PC-3 (cell line): ENCODE measurements around the gene SNAI3.

ENCODE experiments used
- CTCF ChIP-seq: fragments of 300-600 bp; sonication (generic); conservative IDR thresholded peaks from 2 replicates; pipeline ENCODE4 v1.5.1; 2017; ENCODE audit warnings: antibody characterized with exemption, low read depth, mild to moderate bottlenecking, low read length
- EZH2 ChIP-seq: fragments of 300-600 bp; sonication (generic); IDR thresholded peaks from one replicate; pipeline ENCODE4 v1.6.1; 2017; ENCODE audit warnings: antibody characterized with exemption, mild to moderate bottlenecking, low read length; ENCODE audit not compliant: unreplicated experiment
- EZH2phosphoT487 ChIP-seq: fragments of 300-600 bp; sonication (generic); IDR thresholded peaks from 2 replicates; pipeline ENCODE4 v1.6.1; 2018; ENCODE audit warnings: mild to moderate bottlenecking, antibody characterized with exemption, low read length, borderline replicate concordance

DNA sequence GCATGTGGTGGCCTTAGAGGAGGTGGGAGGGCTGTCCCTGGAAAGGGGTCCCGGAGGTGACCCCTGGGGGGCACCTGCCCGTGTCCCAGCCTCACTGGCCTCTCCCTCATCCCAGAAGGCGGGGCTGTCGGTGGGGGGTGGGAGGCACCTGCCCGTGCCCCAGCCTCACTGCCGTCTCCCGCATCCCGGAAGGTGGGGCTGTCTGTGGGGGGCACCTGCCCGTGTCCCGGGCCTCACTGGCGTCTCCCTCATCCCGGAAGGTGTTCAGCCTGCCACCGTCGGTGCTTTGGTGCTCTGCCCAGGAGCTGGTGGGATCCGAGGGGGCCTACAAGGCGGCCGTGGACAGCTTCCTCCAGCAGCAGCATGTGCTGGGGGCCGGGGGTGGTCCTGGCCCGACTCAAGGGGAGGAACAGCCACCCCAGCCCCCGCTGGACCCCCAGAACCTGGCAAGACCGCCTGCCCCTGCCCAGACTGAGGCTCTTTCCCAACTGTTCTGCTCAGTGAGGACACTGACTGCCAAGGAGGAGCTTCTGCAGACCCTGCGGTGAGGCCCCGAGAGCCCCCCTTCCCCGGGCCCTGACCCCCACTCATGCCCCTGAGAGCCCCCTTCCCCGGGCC is 26.2 kb upstream of the SNAI3 start:
- no peak for TF ChIP-seq CTCF
- no peak for TF ChIP-seq EZH2
- TF ChIP-seq EZH2phosphoT487 = no peak
